NCI-H187 treated with DMSO at 0.1 percent for 48 hours (cell line): ENCODE results near the gene AP1S1.
"Not testable (repeated sequence)": the region's sequence is repeated elsewhere in the genome, so short reads cannot be mapped to it uniquely, and the experiment has no call there.

Experiments used
- DNase-seq: peaks from one replicate; lab custom pipeline; 2025; lab: John Stamatoyannopoulos, UW

Gene AP1S1

GRCh38 chr7:101201695-101202602, 47.7 kb downstream of the AP1S1 start:
- no peak for DNase-seq

- DNase-seq = no peak
These were observed 48.3 kb downstream of the AP1S1 start for GRCh38 chr7:101202603-101202918.

- not testable (repeated sequence) for DNase-seq
These were observed 49.8 kb downstream of the AP1S1 start for GRCh38 chr7:101203740-101204738.

- DNase-seq = no peak
These were observed 51.8 kb downstream of the AP1S1 start for GRCh38 chr7:101205901-101206664.

GRCh38 chr7:101206665-101207042, 52.4 kb downstream of the AP1S1 start:
- no peak for DNase-seq

- DNase-seq = no peak
These were observed 53.2 kb downstream of the AP1S1 start for GRCh38 chr7:101207459-101207858.

GRCh38 chr7:101208794-101209193, 54.5 kb downstream of the AP1S1 start:
- DNase-seq = no peak

GRCh38 chr7:101210143-101210542, 55.9 kb downstream of the AP1S1 start:
- DNase-seq = no peak
